ENCODE data around the gene PABPC1L.
"Not testable (repeated sequence)": the region's sequence is repeated elsewhere in the genome, so short reads cannot be mapped to it uniquely, and the experiment has no call there.

PABPC1L gene

DNA sequence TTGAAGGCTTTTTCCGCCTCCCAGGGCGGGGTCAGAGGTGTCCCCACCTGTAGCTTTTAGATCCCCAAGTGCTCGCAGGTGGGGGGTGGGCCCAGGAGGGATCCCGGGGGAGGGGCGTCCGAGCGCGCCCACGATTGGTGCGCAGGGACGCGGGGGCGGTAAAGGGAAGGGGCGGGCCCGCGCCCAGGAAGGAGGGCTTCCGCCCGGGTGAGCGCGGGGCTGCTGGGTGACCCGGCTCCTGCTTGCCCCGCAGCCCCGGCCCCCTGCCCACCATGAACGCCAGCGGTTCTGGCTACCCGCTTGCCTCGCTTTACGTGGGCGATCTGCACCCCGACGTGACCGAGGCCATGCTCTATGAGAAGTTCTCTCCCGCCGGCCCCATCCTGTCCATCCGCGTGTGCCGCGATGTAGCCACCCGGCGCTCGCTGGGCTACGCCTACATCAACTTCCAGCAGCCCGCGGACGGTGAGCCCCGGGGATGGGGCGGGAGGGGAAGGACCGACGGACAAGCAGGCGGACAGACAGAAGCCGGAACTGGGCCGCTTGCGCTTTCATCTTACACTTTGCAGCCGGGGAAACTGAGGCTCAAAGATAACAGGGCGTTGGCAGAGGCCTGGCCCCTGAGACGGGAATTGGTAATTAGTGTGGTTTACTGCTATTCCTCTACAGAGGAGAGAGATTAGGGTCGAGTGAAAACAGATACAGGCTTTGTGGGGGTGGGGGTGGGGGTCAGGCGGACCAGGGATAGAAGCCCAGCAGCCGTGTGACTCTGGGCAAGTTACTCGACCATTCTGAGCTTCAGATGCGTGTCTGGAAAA lies at the start of gene PABPC1L:
Gene PABPC1L, plus strand, starts transcription at position 189 of the 818 bp plus-strand sequence. Its CDS starts 84 bp downstream, at position 273.
- Histone ChIP-seq H3K27ac (ENCODE audit: low read length) (no peak within 1 kb of the TSS), H3K36me3 (ENCODE audit: control insufficient read depth in 2 of 2, insufficient read depth in 2 of 2, low read length in 2 of 2) (peaks cover 16 to 22% of the 10 kb centered on the region in 2 donors), H3K4me3 (ENCODE audit: low read length in 2 of 2) (peak within 1 kb of the TSS; percentile 58 to 77), H3K9me3 (ENCODE audit: control insufficient read depth in 2 of 2, low read length in 2 of 2) (no peaks in the 10 kb centered on the region), H3K9ac (ENCODE audit: low read length in 2 of 2) (peak within 1 kb of the TSS; percentile 42), H3K4me1 (ENCODE audit: control insufficient read depth, insufficient read depth, low read length) (peaks cover 12% of the 10 kb centered on the region), H3K27me3 (ENCODE audit: control insufficient read depth in 1 of 2, insufficient read depth in 2 of 2, low read length in 2 of 2) (no peaks in the 10 kb centered on the region)

DNA sequence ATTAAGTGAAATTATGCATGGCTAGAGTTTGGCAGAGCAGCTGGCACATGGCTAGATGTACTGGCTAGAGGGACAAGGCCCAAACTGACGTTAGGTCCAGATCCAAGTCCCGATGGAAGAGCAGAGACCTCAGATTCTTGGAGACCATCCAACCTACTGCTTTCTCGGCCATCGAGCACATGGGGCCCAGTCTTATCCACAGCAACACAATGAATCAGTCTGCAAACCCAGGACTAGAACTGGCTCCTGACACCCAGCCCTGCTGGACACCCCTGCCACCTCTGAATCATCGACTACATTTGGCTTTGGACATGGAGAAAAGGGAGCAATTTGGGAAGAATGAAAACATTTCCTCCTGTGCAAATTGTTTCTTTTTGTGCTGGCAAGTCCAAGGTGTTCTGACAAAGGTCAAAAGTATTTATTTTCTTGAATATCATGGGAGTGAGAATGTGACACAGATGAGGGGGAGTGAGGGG lies 48.3 kb upstream of the PABPC1L start:
- Histone ChIP-seq H3K27ac (ENCODE audit: low read length) (no peak overlapping the region), H3K4me1 (ENCODE audit: control insufficient read depth, insufficient read depth, low read length) (peaks cover 12% of the 10 kb centered on the region), H3K36me3 (ENCODE audit: control insufficient read depth in 2 of 2, insufficient read depth in 2 of 2, low read length in 2 of 2) (no peaks in the 10 kb centered on the region), H3K4me3 (ENCODE audit: low read length in 2 of 2) (no peak overlapping the region), H3K27me3 (ENCODE audit: control insufficient read depth in 1 of 2, insufficient read depth in 2 of 2, low read length in 2 of 2) (no peaks in the 10 kb centered on the region), H3K9ac (ENCODE audit: low read length in 2 of 2) (no peak overlapping the region), H3K9me3 (ENCODE audit: control insufficient read depth in 2 of 2, low read length in 2 of 2) (no peaks in the 10 kb centered on the region)

- Histone ChIP-seq H3K9me3 (ENCODE audit: control insufficient read depth in 2 of 2, low read length in 2 of 2) (no peaks in the 10 kb centered on the region), H3K4me1 (ENCODE audit: control insufficient read depth, insufficient read depth, low read length) (peaks cover 12% of the 10 kb centered on the region), H3K4me3 (ENCODE audit: low read length in 2 of 2) (no peak overlapping the region), H3K36me3 (ENCODE audit: control insufficient read depth in 2 of 2, insufficient read depth in 2 of 2, low read length in 2 of 2) (no peaks in the 10 kb centered on the region), H3K27ac (ENCODE audit: low read length) (no peak overlapping the region), H3K27me3 (ENCODE audit: control insufficient read depth in 1 of 2, insufficient read depth in 2 of 2, low read length in 2 of 2) (peaks cover 0 to 2% of the 10 kb centered on the region in 2 donors), H3K9ac (ENCODE audit: low read length in 2 of 2) (peak overlapping the region in 1 of 2 donors; percentile 29)
Measured at GRCh38 chr20:44862286-44862685, 47.6 kb upstream of the PABPC1L start.

DNA sequence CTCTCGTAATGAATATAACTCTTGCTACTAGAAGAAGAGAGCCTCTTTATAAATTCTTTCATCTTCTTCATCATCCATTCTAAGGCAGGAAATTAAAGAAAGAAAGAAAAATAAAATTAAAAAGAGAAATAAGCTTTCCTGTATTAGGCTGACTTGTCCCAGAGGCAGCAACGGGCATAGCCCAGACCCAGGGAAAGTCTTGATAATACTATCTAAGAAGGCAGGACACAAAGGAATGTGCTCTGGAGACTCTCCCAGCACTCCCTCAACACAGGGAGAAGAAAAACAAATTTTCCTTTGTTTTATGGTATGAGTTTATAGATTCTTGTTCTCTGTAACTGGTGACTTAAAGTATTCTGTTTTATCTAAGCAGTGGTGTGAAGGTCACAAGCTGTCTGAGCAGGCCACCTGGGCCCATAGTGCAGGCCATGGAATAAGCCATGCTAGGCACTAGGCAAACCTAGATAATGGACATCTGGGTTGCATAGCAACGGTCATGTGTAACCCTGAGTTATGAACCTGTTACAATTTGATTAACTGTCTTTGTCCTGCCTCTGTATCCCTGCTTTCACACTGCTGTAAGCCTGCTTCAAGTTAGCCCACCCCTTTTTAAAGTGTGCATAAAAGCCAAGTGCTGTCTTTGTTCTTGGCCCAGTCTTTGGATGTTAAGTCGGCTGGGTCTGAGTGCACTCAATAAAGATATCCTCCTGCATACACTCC lies 46.3 kb upstream of the PABPC1L start:
- not testable (repeated sequence) for H3K27me3 ChIP-seq (ENCODE audit: control insufficient read depth in 1 of 2, insufficient read depth in 2 of 2, low read length in 2 of 2); H3K4me3 ChIP-seq (ENCODE audit: low read length in 2 of 2); H3K36me3 ChIP-seq (ENCODE audit: control insufficient read depth in 2 of 2, insufficient read depth in 2 of 2, low read length in 2 of 2); H3K27ac ChIP-seq (ENCODE audit: low read length); H3K9me3 ChIP-seq (ENCODE audit: control insufficient read depth in 2 of 2, low read length in 2 of 2); H3K9ac ChIP-seq (ENCODE audit: low read length in 2 of 2)
- peaks cover 12% of the 10 kb centered on the region for H3K4me1 ChIP-seq (ENCODE audit: control insufficient read depth, insufficient read depth, low read length)

DNA sequence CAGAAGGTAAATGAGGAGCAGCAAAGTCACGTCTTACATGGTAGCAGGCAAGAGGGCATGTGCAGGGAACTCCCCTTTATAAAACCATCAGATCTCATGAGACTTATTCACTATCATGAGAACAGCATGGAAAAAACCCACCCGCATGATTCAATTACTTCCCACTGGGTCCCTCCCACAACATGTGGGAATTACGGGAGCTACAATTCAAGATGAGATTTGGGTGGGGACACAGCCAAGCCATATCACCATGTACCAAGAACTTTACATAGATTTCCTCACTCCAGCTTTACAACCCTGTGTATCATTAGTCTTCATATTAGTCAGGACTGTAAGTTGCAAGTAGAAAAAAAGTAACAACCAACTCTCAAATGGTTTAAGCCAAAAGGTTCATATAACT lies 45.4 kb upstream of the PABPC1L start:
- not testable (repeated sequence) for H3K9me3 ChIP-seq (ENCODE audit: control insufficient read depth in 2 of 2, low read length in 2 of 2); H3K36me3 ChIP-seq (ENCODE audit: control insufficient read depth in 2 of 2, insufficient read depth in 2 of 2, low read length in 2 of 2); H3K9ac ChIP-seq (ENCODE audit: low read length in 2 of 2); H3K27me3 ChIP-seq (ENCODE audit: control insufficient read depth in 1 of 2, insufficient read depth in 2 of 2, low read length in 2 of 2); H3K4me3 ChIP-seq (ENCODE audit: low read length in 2 of 2); H3K27ac ChIP-seq (ENCODE audit: low read length)
- H3K4me1 ChIP-seq (ENCODE audit: control insufficient read depth, insufficient read depth, low read length) = peaks cover 12% of the 10 kb centered on the region

- no peak overlapping the region for H3K4me3 ChIP-seq (ENCODE audit: low read length in 2 of 2)
- no peak overlapping the region for H3K27ac ChIP-seq (ENCODE audit: low read length)
Measured at GRCh38 chr20:44866703-44867335, 43.0 kb upstream of the PABPC1L start.

DNA sequence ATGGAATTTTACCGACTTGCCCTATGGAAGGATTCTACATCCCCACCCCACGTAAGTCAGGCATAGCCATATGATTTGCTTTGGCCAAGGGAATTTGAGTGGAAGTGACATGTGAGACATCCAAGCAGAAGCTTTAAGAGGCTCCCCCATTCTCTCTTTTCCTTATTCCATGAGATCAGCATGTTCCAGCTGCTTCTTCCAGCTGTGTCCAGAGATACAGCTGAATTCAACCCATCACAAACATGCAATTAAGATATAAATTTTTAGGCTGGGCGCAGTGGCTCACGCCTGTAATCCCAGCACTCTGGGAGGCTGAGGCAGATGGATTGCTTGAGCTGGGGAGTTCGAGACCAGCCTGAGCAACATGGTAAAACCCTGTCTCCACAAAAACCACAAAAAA lies 40.4 kb upstream of the PABPC1L start:
- Histone ChIP-seq H3K27me3 (ENCODE audit: control insufficient read depth in 1 of 2, insufficient read depth in 2 of 2, low read length in 2 of 2) (peaks cover 0 to 2% of the 10 kb centered on the region in 2 donors), H3K36me3 (ENCODE audit: control insufficient read depth in 2 of 2, insufficient read depth in 2 of 2, low read length in 2 of 2) (no peaks in the 10 kb centered on the region), H3K4me3 (ENCODE audit: low read length in 2 of 2) (no peak overlapping the region), H3K9ac (ENCODE audit: low read length in 2 of 2) (no peak overlapping the region), H3K9me3 (ENCODE audit: control insufficient read depth in 2 of 2, low read length in 2 of 2) (no peaks in the 10 kb centered on the region), H3K4me1 (ENCODE audit: control insufficient read depth, insufficient read depth, low read length) (no peaks in the 10 kb centered on the region), H3K27ac (ENCODE audit: low read length) (no peak overlapping the region)

More at GRCh38 chr20:44866703-44867335, 43.0 kb upstream of the PABPC1L start:
- peaks cover 8% of the 10 kb centered on the region for H3K4me1 ChIP-seq (ENCODE audit: control insufficient read depth, insufficient read depth, low read length)
- H3K9ac ChIP-seq (ENCODE audit: low read length in 2 of 2) = no peak overlapping the region
- H3K9me3 ChIP-seq (ENCODE audit: control insufficient read depth in 2 of 2, low read length in 2 of 2) = no peaks in the 10 kb centered on the region
- peaks cover 0 to 2% of the 10 kb centered on the region in 2 donors for H3K27me3 ChIP-seq (ENCODE audit: control insufficient read depth in 1 of 2, insufficient read depth in 2 of 2, low read length in 2 of 2)
- H3K36me3 ChIP-seq (ENCODE audit: control insufficient read depth in 2 of 2, insufficient read depth in 2 of 2, low read length in 2 of 2) = no peaks in the 10 kb centered on the region

DNA sequence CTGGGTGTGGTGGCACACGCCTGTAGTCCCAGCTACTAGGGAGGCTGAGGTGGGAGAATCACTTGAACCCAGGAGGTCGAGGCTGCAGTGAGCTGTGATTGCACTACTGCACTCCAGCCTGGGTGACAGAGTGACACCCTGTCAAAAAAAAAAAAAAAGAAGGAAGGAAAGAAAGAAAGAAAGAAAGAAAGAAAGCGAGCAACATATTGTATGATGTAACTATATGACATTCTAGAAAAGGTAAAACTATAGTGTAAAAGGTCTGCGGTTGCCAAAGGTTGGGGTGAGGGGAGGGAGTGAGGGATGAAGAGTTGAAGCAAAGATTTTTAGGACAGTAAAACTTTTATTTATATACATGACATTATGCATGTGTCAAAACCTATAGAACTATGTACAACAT lies 27.5 kb upstream of the PABPC1L start:
- not testable (repeated sequence) for H3K4me3 ChIP-seq (ENCODE audit: low read length in 2 of 2); H3K9ac ChIP-seq (ENCODE audit: low read length in 2 of 2); H3K9me3 ChIP-seq (ENCODE audit: control insufficient read depth in 2 of 2, low read length in 2 of 2); H3K36me3 ChIP-seq (ENCODE audit: control insufficient read depth in 2 of 2, insufficient read depth in 2 of 2, low read length in 2 of 2); H3K27ac ChIP-seq (ENCODE audit: low read length); H3K27me3 ChIP-seq (ENCODE audit: control insufficient read depth in 1 of 2, insufficient read depth in 2 of 2, low read length in 2 of 2)
- H3K4me1 ChIP-seq (ENCODE audit: control insufficient read depth, insufficient read depth, low read length) = peaks cover 22% of the 10 kb centered on the region

GRCh38 chr20:44883214-44883902 lies 26.5 kb upstream of the PABPC1L start:
- Histone ChIP-seq H3K4me3 (ENCODE audit: low read length in 2 of 2) (no peak overlapping the region), H3K4me1 (ENCODE audit: control insufficient read depth, insufficient read depth, low read length) (peaks cover 25% of the 10 kb centered on the region), H3K36me3 (ENCODE audit: control insufficient read depth in 2 of 2, insufficient read depth in 2 of 2, low read length in 2 of 2) (no peaks in the 10 kb centered on the region), H3K27ac (ENCODE audit: low read length) (no peak overlapping the region), H3K27me3 (ENCODE audit: control insufficient read depth in 1 of 2, insufficient read depth in 2 of 2, low read length in 2 of 2) (no peaks in the 10 kb centered on the region), H3K9me3 (ENCODE audit: control insufficient read depth in 2 of 2, low read length in 2 of 2) (no peaks in the 10 kb centered on the region), H3K9ac (ENCODE audit: low read length in 2 of 2) (no peak overlapping the region)

DNA sequence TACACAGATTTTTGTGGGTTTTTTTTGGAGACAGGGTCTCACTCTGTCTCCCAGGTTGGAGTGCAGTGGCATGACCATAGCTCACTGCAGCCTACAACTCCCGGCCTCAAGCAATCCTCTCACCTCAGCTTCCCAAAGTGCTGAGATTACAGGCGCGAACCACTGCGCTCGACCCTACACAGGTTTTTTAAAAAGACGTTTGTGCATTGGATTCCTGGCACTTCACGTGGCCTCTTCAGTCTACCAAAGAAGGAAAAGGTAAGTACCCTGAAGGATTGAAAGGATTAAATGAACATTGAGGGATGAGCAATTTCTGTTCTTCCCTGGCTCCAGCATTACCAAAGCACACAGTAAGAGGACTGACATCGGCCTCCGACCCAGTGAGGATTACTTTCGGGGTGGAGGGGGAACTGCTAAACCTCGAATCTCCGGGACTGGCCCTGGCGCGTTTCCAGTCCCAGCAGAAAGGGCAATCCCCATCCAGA lies 24.9 kb upstream of the PABPC1L start:
- Histone ChIP-seq H3K4me3 (ENCODE audit: low read length in 2 of 2) (peak overlapping the region; percentile 93), H3K27me3 (ENCODE audit: control insufficient read depth in 1 of 2, insufficient read depth in 2 of 2, low read length in 2 of 2) (no peaks in the 10 kb centered on the region), H3K4me1 (ENCODE audit: control insufficient read depth, insufficient read depth, low read length) (peaks cover 25% of the 10 kb centered on the region), H3K9ac (ENCODE audit: low read length in 2 of 2) (peak overlapping the region; percentile 64 to 86), H3K9me3 (ENCODE audit: control insufficient read depth in 2 of 2, low read length in 2 of 2) (no peaks in the 10 kb centered on the region), H3K27ac (ENCODE audit: low read length) (peak overlapping the region; percentile 85), H3K36me3 (ENCODE audit: control insufficient read depth in 2 of 2, insufficient read depth in 2 of 2, low read length in 2 of 2) (no peaks in the 10 kb centered on the region)

All from stomach smooth muscle (tissue), 2 donors.